Stimulated activated CD8-positive, alpha-beta memory T cell treated with anti-CD3 and anti-CD28 coated beads, Interleukin-4, amount 100 ng/mL, for 4 hours (primary cell): ENCODE measurements around the gene FAM227B.
"Not testable (repeated sequence)": the region's sequence is repeated elsewhere in the genome, so short reads cannot be mapped to it uniquely, and the experiment has no call there.

ENCODE experiments used
- DNase-seq, 2 donors: peaks; one replicate each; pipeline ENCODE4 v3.0.0-alpha.2; 2020; ENCODE audit warnings: low read depth in 2 of 2, low spot score in 1 of 2

FAM227B gene

DNA sequence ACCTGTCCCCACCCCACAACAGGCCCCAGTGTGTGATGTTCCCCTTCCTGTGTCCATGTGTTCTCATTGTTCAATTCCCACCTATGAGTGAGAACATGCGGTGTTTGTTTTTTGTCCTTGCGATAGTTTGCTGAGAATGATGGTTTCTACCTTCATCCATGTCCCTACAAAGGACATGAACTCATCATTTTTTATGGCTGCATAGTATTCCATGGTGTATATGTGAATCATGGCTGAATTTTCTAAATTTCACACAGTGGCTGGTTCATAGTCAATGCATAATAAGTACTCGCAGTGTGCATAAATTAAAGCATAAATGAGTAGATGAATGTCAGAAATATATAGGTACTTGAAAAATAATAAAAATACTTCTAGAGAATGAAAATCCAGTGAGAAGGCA is 8.4 kb downstream of the FAM227B start:
- not testable (repeated sequence) for DNase-seq

DNA sequence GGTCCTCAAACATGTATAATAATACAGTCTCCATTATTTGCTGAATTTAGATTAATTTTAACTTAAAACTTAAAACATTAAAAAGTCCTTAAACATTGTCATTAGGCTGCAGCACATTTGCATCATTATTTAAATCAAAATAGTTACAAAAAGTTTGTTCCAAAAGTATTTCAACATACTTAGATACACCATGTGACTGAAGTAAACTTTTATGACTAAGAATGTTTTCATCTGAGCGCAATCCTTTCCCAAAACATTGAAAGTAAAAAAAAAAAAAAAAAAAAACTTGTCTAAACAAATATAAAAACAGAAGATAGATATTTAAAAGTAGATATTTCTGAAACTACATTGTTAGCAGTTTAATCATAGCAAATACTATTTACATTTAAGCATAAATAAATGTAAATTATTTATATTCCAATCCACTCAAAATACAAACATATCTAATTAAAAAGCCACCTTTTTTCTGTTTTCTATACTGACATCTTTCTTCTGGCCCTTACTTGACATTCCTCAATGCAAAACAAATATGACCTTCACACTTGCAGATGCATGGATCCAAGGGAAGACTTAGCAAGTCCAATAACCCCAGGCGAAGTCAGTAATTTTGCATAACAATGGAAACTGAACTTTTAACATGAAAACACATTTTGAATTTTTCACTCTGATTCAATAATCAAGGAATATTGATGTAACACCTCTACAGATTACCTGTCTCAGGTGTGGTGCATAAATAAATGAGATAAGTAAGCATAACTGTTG is 10.3 kb downstream of the FAM227B start:
- no peak for DNase-seq

DNA sequence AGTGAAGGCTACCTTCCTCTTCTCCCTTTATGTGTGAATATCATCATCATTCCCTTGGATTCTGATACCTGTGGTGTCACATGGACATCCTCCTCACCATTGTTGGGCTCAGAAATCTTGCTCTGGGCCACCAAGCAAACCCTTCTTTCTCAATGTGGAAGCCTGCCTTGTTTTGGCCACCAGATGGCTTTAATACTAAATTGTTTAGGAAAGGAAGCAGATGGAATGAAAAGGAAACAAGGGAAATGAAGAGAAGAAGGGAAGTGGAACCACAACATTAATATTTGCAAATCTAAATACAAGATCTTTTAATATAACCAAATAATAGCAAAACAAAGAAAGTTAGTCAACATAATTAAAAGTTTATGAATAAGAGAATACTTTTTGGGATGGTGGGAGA is 14.0 kb downstream of the FAM227B start:
- DNase-seq: no peak

DNA sequence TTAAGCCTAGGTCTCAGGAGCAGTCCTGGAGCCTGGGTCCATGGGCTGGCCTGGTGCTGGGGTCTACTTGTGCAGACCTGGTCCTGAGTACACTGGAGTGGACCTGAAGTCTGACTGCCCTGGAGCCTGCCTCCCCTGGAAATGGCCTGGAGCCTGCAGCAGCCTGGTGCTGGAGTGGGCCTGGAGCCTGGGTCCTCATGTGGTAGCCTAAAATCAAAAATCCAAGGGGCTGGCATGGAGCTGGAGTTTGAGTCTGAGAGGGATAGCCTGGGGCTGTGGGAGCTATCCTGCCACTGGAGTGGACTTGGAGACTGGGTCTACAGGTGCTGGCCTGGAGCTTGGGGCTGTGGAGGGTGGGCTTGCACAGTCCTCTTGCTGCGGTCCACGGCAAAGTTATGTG is 15.0 kb downstream of the FAM227B start:
- no peak for DNase-seq

DNA sequence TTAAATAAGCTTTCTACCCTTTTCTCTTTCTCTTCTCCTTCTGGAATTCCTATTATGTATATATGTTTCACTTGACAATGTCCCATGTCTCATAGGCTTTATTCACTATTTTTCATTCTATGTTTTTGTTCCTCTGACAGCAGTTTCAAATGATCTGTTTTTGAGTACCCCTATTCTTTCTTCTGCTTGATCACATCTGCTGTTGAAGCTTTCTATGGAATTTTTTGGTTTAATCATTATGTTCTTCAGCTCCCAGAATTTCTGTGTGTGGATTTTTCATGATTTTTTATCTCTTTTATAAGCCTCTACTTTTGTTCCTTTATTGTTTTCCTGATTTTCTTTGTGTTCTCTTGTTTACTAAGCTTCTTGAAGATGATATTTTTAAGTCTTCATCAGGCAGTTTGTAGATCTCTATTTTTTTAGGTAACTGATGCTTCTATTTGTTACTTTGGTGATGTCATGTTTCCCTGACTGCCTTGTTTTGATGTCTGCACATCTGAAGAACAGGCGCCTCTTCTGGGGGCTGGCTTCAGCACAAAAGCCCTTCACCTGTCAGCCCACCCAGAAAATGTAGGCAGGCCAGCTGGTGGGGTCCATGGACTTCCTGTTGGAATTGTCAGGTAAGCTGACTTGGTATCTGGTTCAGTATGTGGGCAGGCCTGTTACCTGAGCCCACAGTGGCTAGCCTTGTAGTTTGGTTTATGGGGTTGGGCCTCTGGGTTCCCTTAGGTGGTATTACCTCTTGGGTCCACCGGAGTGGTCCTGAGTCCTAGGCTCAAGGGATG is 15.8 kb downstream of the FAM227B start:
- DNase-seq: no peak

DNA sequence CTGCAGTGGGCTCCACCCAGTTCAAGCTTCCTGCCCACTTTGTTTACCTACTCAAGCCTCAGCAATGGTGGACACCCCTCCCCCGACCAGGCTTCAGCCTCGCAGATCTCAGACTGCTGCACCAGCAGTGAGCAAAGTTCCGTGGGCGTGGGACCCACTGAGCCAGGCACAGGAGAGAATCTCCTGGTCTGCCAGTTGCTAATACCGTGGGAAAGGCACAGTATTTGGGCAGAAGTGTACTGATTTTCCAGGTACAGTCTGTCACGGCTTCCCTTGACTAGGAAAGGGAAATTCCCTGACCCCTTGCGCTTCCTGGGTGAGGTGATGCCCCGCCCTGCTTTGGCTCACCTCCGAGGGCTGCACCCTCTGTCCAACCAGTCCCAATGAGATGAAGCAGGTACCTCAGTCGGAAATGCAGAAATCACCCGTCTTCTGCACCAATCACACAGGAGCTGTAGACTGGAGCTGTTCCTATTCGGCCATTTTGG is 27.7 kb downstream of the FAM227B start:
- not testable (repeated sequence) for DNase-seq

DNA sequence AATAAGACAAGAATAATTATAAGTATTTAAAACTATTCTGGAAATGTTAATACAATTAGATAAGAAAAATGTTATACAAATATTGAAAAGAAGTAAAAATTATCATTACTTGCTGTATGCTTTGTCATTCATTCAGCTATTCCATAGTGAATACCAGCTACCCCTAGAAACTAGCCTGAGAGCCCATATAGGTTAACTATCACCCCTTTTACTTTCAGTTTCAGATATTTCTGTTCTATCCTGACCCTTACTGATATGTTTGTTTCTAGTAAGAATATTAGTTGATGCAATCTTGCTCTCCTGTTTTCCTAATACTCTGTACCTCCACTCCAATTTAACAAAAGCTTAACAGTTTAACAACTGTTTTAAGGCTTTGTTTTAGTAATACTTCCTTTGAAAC is 31.6 kb downstream of the FAM227B start:
- no peak for DNase-seq

DNA sequence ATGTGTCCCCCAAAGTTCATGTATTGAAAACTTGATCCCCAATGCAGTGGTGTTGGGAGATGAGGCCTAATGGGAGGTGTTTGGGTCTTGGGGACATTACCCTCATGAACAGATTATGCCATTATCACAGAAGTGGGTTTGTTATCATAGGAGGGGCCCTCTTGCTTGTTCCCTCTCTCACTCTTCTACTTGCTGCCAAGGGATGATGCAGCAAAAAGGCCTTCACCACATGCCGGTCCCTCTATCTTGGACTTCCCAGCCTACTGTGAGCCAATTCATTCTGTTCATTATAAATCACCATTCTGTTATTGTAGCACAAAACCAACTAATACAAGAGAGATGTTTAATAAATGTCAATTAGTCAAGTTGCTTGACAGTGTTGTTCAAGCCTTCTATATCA is 47.2 kb downstream of the FAM227B start:
- no peak for DNase-seq

DNA sequence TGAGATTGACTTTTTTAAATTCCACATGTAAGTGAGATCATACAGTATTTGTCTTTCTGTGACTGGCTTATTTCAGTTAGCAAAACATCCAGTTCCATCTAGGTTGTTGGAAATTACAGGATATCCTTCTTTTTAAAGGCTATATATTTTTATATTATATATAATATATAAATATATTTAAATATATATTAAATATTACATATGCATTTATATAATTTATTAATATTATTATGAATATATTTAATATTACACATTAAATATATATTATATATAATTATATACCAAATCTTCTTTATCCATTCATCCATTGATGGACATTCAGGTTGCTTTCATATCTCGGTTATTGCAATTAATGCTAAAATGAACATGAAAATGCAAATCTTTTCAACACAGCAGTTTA is 49.9 kb downstream of the FAM227B start:
- no peak for DNase-seq

DNA sequence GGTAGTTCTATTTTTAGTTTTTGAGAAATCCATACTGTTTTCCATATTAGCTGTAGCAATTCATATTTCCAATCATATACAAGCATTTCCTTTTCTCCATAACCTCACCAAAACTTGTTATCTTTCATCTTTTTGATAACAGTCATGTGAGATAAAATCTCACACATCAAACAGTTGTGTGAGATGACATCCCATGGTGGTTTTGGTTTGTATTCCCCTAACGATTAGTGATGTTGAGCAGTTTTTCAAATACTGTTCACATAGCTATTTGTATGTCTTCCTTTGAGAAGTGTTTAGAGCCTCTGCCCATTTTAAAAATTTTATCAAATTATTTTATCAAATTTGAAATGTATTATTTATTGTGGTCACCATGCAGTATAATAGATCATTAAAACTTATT is 50.4 kb downstream of the FAM227B start:
- no peak for DNase-seq

DNA sequence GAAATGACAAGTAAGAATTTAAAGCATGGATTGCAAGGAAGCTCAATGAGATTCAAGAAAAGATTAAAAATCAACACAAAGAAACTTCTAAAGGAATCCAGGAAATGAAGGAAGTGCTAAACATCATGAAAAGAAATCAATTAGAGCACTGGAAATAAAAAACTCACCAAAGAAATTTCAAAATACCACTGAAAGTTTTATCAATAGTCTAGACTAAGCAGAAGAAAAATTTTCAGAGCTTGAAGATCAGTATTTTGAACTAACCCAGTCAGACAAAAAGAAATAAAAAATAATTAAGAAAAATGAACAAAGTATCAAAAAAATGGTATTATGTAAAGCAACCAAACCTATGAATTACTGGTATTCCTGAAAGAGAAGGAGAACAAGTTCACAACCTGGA is 60.6 kb downstream of the FAM227B start:
- DNase-seq: no peak

DNA sequence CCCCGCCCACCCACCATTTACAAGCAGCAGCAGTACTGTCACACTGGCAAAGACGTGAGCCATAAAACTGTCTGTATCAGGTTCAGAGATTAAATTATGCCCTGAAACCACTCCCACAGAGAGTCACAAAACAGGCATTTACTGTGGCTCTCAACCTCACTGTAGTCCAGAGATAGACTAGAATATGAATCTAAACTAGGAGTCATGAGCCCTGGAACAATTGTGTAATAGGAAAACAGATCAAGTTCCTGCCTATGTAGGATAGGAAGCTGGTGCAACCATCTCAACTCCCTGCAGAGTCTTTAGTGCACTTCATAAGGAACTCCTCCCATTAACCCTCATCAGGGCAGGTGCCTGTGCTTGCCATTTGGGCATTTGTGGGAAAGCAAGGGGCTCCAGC is 61.7 kb downstream of the FAM227B start:
- no peak for DNase-seq

DNA sequence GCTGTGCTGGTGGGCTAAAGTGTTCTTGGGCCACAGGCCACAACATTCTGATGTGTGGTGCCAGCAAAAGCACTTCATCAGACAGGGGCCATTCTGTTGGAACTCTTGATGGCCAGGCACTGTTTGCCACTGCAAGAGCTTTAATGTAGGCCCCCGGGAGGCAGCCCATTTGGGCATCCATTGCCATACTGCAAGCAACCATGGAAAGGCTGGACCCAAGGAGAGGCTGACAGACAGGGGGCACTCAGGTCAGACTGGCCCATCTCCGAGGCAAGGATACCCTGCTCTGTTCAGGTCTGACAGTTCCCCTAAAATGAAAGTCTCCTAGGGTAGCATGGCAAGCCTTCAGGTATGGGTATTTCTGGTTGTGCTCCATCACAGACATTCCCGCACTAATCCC is 64.2 kb downstream of the FAM227B start:
- no peak for DNase-seq

DNA sequence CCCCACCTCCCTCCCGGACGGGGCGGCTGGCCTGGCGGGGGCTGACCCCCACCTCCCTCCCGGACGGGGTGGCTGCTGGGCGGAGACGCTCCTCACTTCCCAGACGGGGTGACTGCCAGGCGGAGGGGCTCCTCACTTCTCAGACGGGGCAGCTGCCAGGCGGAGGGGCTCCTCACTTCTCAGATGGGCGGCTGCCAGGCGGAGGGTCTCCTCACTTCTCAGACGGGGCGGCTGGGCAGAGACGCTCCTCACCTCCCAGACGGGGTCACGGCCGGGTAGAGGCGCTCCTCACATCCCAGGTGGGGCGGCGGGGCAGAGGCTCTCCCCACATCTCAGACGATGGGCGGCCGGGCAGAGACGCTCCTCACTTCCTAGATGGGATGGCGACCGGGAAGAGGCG is 70.3 kb downstream of the FAM227B start:
- DNase-seq: not testable (repeated sequence)

DNA sequence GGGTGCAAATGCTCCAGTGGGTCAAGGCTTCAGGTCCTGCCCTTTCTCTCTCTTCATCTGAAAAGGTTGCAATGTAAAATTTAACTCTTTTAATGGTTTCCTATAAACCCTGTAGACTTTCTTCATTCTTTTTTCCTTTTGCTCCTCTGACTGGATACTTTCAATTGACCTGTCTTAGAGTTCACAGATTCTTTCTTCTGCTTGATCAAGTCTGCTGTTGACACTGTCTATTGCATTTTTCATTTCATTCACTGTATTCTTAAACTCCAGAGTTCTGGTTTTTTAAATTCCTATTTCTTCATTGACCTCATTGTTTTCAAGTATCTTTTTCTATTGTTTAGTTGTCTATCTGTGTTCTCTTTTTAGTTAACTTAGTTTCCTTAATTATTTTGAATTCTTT is 82.1 kb downstream of the FAM227B start:
- DNase-seq: no peak

DNA sequence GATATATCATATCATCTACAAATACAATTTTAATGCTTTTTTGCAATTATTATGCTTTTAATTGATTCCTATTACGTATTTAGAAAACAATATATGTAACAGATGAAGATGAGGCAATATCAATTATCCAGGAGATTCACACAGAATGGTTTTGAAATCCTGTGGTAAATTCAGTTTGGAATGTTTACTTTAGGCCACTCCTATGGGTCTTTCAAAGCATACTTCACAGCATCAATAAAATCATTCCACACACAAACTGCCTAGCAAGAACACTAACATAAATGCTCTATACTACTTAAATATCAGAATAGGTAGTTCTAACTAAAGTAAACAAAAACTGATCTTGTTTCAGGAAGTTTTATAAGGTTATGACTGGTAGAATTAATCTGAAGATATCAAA is 90.5 kb downstream of the FAM227B start:
- DNase-seq: no peak

DNA sequence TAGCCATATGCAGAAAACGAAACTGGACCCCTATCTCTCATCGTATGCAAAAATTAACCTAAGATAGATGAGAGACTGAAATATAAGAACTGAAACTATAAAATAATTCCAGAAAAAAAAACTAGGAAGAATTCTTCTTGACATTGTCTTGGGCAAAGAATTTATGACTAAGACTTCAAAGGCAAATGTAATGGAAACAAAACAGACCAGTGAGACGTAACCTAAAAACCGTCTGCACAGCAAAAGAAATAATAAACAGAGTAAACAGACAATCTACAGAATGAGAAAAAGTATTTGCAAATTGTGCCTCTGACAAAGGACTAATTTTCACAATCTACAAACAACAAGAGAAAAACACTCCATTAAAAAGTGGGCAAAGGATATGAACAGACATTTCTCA is 92.3 kb downstream of the FAM227B start:
- DNase-seq: no peak

DNA sequence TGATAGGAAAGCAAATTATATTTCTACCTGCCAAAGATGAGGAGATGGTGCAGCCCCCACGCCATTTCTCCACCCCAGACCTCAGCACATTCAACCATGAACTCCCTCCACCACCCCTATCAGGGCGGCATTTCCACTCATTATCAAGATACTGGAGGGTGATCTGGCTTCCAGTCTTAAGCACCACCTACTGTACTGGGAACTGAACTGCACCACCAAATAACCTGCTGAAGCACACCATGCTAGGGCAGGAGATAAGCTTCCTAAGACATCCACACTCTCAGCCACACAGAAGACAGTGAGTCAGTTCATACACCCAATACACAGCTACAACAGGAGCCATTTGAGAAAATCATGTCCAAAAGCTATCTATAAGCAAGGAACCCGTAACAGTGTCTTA is 98.8 kb downstream of the FAM227B start:
- DNase-seq: no peak

DNA sequence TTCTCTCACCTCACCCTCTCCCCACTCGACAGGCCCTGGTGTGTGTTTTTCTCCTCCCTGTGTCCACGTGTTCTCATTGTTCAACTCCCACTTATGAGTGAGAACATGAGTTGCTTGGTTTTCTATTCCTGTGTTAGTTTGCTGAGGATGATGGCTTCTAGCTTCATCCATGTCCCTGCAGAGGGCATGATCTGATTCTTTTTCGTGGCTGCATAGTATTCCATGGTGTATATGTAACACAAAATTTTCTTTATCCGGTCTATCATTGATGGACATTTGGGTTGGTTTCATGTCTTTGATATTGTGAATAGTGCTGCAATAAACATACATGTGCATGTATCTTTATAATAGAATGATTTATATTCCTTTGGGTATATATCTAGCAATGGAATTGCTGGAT is 107.9 kb downstream of the FAM227B start:
- not testable (repeated sequence) for DNase-seq

DNA sequence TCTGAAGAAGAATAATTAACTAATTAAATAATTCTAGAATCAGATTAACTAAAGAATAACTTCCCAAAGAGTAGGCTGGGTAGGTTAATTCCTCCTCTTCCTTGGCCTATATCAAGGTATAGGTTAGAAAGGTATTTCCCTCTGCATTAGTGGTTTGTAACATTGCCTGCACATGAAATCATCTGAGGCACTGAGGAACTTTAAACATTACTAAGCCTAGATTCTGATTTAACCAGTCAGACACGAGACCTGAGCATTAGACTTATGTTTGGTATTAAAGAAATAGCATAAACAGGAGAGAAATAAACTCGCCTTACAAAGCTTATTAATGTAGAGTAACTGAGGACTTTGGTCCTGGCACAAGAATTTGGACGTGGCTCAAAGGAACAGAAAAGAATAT is 113.4 kb downstream of the FAM227B start:
- no peak for DNase-seq

DNA sequence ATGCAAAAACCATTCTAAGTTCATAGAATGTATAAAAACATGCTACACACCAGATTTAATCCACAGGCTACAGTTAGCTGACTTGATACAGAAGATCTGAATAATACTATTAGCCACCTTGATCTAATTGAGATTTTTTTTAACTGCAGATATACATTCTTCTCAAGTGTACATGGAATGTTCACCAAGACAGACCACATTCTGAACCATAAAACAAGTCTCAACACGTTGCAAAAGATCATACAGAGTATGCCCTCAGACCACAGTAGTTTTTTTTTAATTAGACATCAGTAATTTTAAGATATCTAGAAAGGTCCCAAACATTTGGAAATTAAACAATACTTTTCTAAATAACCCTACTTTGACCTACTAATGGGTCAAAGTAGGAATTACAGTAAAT is 114.3 kb downstream of the FAM227B start:
- DNase-seq: no peak

DNA sequence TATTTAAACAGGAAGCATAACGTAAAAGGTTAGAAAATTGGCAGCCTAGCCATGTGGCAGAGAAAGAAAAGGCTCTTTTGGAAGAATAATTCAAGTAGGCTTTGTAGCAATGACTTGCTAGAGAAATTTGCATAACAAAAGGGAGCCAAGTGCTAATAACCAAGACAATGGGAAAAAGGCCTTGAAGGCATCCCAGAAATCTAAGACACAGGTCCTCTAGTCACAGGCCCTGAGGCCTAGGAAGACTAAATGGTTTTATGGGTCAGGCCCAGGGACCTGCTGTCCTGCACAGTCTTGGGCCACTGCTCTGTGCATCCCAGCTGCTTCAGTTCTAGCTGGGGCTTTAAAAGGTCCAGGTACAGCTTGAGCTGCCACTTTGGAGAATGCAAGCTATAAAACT is 119.0 kb downstream of the FAM227B start:
- no peak for DNase-seq
